AG09309 (cell line): ENCODE results near the gene MTSS2.

ENCODE experiments used
- DNase-seq: peaks from one replicate; pipeline ENCODE4 v3.0.0-alpha.2; 2010; ENCODE audit warnings: low read depth
- H3K4me3 ChIP-seq: 2 replicates; pipeline ENCODE4 v1.5.1; 2011; ENCODE audit warnings: mild to moderate bottlenecking, low read depth, low read length, moderate library complexity; ENCODE audit not compliant: control insufficient read depth
- TF ChIP-seq, protein P1 (sequence below): IDR thresholded peaks from 2 replicates; pipeline ENCODE4 v1.5.1; 2011; ENCODE audit warnings: mild to moderate bottlenecking, low read depth, low read length, inconsistent platforms; ENCODE audit not compliant: insufficient read depth, control insufficient read depth; ENCODE audit errors: missing control alignments

MTSS2 gene

DNA sequence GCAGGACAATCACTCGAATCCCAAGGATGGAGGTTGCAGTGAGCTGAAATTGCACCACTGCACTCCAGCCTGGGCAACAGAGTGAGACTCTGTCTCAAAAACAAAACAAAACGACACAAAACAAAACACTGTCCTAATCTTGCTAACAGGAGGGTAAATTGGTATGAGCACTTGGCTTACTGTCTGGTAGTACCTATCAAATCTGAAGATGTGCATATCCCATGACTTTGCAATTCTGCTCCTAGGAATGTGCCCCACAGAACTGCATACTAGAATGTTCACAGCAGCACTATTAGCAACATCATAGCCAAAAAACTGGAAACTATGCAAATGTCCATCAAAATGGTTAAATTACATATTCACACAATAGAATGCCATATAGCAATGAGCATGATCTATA, 15.7 kb downstream of the MTSS2 start:
- TF ChIP-seq, protein P1, sequence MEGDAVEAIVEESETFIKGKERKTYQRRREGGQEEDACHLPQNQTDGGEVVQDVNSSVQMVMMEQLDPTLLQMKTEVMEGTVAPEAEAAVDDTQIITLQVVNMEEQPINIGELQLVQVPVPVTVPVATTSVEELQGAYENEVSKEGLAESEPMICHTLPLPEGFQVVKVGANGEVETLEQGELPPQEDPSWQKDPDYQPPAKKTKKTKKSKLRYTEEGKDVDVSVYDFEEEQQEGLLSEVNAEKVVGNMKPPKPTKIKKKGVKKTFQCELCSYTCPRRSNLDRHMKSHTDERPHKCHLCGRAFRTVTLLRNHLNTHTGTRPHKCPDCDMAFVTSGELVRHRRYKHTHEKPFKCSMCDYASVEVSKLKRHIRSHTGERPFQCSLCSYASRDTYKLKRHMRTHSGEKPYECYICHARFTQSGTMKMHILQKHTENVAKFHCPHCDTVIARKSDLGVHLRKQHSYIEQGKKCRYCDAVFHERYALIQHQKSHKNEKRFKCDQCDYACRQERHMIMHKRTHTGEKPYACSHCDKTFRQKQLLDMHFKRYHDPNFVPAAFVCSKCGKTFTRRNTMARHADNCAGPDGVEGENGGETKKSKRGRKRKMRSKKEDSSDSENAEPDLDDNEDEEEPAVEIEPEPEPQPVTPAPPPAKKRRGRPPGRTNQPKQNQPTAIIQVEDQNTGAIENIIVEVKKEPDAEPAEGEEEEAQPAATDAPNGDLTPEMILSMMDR: no peak
- H3K4me3 ChIP-seq: no peak overlapping the region
- no peak for DNase-seq

DNA sequence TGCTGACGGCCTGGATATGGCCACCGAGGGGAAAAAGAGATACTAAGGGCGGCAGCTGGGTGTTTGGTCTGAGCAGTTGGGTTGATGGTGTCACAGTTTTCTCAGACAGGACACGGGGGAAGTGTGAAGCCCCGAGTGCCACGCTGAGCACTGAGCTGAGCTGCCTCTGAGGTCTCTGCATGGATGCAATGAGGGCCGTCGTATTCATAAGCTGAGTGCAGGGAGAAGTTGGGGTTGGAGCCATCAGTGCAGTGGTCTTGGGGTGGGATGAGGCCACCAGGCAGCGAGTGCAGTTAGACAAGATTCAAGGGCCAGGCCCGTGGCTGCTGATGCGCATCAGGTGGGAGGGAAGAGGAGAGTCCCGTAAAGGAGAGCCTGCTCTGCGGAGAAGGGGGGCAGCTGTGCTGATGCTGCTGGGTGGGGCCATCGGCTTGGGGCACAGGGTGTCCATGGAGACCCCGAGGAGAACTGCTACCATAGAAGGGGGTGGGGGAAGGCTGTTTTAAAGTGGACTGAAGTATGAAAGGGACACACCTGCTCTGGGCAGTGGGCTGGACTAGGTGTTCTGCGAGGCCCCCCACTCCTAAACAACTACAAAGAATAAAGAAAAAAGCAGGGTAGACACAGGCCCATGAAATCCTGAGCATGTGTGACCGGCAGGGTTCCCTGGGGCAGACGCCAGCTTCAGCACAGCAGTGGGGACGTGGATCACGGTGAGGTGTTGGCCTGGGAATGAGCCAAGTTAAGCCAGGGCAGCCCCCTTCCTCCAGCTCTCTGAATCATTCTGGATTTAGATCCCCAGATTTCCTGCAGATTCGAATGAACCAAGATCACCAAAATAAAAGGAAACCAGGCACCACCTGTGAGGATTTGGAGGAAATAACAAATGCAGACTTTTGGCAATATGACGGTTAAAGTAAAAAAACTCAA, 19.8 kb downstream of the MTSS2 start:
- TF ChIP-seq, protein P1: no peak
- H3K4me3 ChIP-seq: no peak overlapping the region
- no peak for DNase-seq

DNA sequence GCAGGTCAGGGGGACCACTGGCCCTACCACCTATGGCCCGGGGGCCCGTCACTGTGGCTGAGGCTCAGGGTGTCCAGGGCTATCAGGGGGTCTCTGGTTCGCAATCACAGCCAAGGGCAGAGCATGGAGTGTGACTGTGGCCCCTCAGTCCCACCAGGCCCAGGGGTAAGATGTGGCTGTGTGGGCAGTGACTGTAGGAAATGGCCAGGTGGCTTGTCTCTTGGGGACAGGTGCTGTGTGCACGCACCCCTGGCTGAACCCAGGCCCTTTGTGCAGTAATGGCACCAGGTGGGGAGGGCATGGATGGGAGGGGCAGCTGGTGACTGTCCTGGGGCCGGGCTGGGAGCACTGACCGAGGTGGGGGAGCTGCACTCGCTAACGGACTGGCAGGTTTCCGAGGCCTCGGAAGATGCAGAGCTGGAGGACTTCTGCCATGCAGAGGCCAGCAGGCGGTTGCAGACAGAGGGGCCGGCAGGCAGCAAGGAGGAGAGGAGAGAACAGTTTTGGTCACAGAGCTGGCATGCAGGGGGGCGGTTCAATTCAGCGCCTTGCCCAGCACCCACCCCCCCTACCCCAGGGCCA, 20.6 kb downstream of the MTSS2 start:
- no peak overlapping the region for H3K4me3 ChIP-seq
- TF ChIP-seq, protein P1: no peak
- DNase-seq: no peak

DNA sequence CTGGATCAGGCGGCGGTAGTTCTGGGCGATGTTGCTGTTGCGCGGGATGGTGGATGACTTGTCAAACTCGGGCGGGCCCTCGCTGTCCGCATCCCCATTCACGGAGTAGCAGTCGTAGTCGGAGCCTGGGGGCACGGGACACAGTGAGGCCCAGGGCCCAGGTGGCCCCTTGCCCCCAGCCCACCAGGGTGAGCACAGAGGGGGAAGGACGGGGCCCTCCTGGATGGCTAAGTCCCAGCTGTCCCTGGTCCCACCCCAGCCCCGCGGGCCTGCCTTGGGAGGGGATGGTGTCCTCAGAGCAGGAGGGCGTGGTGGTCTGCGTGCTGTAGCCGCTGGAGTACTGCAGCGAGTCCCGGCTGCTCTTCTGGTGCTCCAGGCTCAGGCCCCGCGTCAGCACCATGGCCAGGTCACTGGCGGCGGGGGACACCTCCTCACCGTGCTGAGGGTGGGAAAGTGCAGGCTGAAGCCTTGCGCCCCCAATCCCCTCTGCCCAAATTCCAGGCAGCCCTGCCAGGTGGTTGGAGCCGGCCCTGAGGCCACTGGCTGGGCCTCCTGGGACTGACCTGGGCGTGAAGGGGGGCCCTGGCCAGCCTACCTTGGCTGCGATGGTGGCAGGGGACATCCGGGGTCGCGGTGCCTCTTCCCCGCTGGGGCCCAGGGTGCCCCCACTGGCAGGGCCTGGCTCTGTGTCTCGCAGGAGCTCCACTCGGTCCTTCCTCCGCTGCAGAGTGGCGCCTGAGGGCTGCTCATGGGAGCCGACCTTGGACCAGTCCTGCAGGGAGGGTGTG, 21.3 kb downstream of the MTSS2 start:
- no peak overlapping the region for H3K4me3 ChIP-seq
- DNase-seq: no peak
- TF ChIP-seq, protein P1: no peak

DNA sequence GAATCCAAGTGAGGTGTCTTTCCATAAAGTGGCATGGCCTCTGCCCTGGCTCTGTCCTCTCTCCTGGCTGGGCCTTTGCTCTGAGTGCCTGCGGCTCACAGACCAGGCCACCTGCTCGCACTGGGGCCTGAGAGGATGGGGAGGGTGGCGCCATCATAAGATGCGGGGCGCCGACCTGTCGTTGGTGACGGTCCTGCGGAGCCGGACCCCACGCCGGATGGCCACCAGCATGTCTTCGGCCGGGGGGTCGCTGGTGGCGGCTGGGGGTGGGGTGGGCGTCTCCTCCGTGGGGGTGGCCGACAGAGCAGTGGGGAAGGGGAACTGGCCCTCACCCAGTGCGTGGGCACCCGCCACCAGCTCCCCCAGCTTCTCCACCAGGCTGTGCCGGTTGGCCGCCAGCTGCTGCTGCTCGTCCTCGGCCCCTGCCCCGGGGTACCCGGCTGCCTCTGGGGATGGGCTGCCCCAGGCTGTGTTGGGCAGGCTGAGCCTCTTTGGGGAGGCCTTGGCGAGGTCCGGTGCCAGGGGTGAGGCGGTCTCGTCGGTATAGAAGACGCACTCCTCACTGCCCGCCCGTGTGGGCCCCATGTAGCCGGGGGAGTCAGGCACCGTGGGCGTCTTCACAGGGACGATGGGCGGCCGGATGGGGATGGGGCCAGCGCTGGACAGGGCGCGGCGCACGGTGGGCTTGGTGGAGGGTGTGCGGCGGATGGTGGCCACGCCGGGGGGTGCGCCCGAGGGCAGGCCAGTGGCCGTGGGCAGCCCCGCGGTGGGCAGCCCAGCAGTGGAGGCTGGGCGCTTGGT, 22.1 kb downstream of the MTSS2 start:
- TF ChIP-seq, protein P1: no peak
- no peak for DNase-seq
- no peak overlapping the region for H3K4me3 ChIP-seq
